Tibial artery (tissue), 4 donors: ENCODE data around the gene TRAF2.
A peak's percentile ranks its signal among the peaks of the same experiment; 100 is the strongest.
"Not testable (repeated sequence)": the region's sequence is repeated elsewhere in the genome, so short reads cannot be mapped to it uniquely, and the experiment has no call there.

Experiments used
- DNase-seq, 2 donors: peaks; one replicate each; pipeline ENCODE4 v3.0.0-alpha.2; 2019
- H3K27ac ChIP-seq, 2 donors: fragments of 200-600 bp; sonication (generic) in 1 of 2; 1 replicate in 1 of 2; 2 replicates in 1 of 2; pipeline ENCODE4 v1.5.1; 2018 to 2019; ENCODE audit warnings: mild to moderate bottlenecking in 1 of 2
- H3K27me3 ChIP-seq, 2 donors: fragments of 200-600 bp; sonication (generic) in 1 of 2; one replicate each; pipeline versions ENCODE4 v1.5.1 to v1.6.0; 2016 to 2019
- H3K36me3 ChIP-seq, 3 donors: fragments of 200-600 bp; sonication (generic) in 2 of 3; one replicate each; pipeline ENCODE4 v1.5.1; 2016 to 2019; ENCODE audit warnings: mild to moderate bottlenecking in 2 of 3
- H3K4me1 ChIP-seq, 4 donors: fragments of 200-600 bp; sonication (generic) in 2 of 4; 1 replicate in 3 of 4; 2 replicates in 1 of 4; pipeline ENCODE4 v1.5.1; 2016 to 2019
- H3K4me3 ChIP-seq, 2 donors: fragments of 200-600 bp; sonication (generic) in 1 of 2; 1 replicate in 1 of 2; 2 replicates in 1 of 2; pipeline ENCODE4 v1.5.1; 2018 to 2019; ENCODE audit warnings: mild to moderate bottlenecking in 2 of 2
- H3K9me3 ChIP-seq, 3 donors: fragments of 200-600 bp; sonication (generic) in 1 of 3; one replicate each; pipeline ENCODE4 v1.5.1; 2016 to 2019
- intact Hi-C: fragments of 100-400 bp; cut with DNase I; formaldehyde crosslinking; loops from one replicate; pipeline ENCODE4 v1.15.0; 2023; ENCODE audit warnings: low total_unique reads
- TF ChIP-seq, protein P1 (sequence below), 2 experiments: fragments of 200-600 bp in 1 of 2; fragments of 450-650 bp in 1 of 2; IDR thresholded peaks; one replicate each; pipeline ENCODE4 v1.5.1; 2017 to 2019; ENCODE audit warnings: antibody characterized with exemption in 2 of 2, mild to moderate bottlenecking in 1 of 2, moderate library complexity in 1 of 2

The TRAF2 gene, protein sequence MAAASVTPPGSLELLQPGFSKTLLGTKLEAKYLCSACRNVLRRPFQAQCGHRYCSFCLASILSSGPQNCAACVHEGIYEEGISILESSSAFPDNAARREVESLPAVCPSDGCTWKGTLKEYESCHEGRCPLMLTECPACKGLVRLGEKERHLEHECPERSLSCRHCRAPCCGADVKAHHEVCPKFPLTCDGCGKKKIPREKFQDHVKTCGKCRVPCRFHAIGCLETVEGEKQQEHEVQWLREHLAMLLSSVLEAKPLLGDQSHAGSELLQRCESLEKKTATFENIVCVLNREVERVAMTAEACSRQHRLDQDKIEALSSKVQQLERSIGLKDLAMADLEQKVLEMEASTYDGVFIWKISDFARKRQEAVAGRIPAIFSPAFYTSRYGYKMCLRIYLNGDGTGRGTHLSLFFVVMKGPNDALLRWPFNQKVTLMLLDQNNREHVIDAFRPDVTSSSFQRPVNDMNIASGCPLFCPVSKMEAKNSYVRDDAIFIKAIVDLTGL

DNA sequence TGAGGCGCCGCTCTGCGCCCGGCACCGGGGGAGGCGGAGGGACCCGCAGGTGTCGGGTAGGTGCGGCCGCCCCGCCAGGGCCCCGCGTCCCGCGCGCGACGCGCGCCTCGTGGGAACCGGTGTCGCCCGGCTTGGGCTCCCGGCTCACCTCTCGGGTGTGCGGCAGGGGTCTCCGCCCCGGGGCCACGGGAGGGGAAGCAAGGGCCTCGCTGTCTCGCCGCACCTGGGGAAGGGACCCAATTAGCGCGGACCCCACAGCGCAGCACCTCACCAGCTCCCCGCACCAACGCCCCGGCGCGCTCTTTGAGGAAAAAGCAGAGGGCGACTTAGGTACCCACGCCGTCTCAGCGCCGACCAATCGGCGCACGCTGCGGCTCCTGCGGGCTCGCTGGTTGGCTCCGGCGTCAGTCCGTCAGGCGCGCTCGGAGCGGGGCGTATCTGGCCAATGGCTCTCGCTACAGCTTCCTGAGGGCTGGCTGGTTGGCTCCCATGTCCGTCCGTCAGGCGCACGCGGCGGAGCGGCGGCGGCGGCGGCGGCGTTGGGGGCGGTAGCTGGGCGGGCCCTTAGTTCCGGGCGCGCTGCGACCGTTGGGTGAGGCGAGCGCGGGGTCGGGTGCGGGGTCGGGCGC lies at the start of gene TRAF2:
TRAF2 (plus strand) TSS at position 567 of the 629 bp plus-strand sequence. CDS start 12,225 bp downstream, outside the sequence.
- Histone ChIP-seq H3K27ac (peak within 1 kb of the TSS; percentile 80 to 92), H3K27me3 (no peaks in the 10 kb centered on the region), H3K4me1 (peaks cover 0 to 32% (median 20%) of the 10 kb centered on the region in 4 donors), H3K4me3 (peak within 1 kb of the TSS; percentile 70 to 90), H3K9me3 (no peaks in the 10 kb centered on the region), H3K36me3 (peaks cover 0 to 11% (median 7%) of the 10 kb centered on the region in 3 donors)
- intact Hi-C loops: loop anchor here (5.0 kb wide), 2 partner anchors 56 to 536 kb away; partner anchors contain the start of genes EXD3, FBXW5 and NOXA1
- DNase-seq: peak; percentile 95 to 98
- TF ChIP-seq, protein P1, sequence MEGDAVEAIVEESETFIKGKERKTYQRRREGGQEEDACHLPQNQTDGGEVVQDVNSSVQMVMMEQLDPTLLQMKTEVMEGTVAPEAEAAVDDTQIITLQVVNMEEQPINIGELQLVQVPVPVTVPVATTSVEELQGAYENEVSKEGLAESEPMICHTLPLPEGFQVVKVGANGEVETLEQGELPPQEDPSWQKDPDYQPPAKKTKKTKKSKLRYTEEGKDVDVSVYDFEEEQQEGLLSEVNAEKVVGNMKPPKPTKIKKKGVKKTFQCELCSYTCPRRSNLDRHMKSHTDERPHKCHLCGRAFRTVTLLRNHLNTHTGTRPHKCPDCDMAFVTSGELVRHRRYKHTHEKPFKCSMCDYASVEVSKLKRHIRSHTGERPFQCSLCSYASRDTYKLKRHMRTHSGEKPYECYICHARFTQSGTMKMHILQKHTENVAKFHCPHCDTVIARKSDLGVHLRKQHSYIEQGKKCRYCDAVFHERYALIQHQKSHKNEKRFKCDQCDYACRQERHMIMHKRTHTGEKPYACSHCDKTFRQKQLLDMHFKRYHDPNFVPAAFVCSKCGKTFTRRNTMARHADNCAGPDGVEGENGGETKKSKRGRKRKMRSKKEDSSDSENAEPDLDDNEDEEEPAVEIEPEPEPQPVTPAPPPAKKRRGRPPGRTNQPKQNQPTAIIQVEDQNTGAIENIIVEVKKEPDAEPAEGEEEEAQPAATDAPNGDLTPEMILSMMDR (IDR thresholded peaks at IDR 0.05): peak in 1 of 2 experiments; percentile 39

DNA sequence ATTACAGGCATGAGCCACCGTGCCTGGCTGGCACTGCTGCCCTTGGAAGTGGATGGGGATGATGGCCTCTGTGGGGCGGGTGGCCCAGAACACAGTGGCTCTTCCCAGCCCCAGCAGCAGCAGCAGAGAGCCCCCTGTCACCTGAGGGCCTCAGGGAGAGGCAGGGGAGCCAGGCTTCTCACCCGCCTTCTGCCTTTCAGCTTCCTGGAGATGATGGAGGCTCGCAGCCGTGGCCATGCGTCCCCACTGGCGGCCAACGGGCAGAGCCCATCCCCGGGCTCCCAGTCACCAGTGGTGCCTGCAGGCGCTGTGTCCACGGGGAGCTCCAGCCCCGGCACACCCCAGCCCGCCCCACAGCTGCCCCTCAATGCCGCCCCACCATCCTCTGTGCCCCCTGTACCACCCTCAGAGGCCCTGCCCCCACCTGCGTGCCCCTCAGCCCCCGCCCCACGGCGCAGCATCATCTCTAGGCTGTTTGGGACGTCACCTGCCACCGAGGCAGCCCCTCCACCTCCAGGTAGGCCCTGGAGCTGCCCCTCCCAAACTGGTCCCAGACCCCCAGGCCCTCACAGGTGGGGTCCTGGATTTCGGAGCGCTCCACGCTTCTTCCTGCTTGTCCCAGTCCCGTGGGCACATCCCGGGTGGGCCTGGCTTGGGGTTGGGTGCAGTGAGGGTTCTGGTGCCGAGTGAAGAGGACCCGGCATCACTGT lies 49.0 kb upstream of the TRAF2 start:
- no peaks in the 10 kb centered on the region for H3K9me3 ChIP-seq
- H3K4me1 ChIP-seq: peaks cover 0 to 23% (median 12%) of the 10 kb centered on the region in 4 donors
- H3K27me3 ChIP-seq: no peaks in the 10 kb centered on the region
- no peak overlapping the region for H3K27ac ChIP-seq
- TF ChIP-seq, protein P1 (IDR thresholded peaks at IDR 0.05): no peak
- no peak overlapping the region for H3K4me3 ChIP-seq
- intact Hi-C loops: no loop called here
- no peak for DNase-seq
- peaks cover 18 to 80% (median 33%) of the 10 kb centered on the region in 3 donors for H3K36me3 ChIP-seq

DNA sequence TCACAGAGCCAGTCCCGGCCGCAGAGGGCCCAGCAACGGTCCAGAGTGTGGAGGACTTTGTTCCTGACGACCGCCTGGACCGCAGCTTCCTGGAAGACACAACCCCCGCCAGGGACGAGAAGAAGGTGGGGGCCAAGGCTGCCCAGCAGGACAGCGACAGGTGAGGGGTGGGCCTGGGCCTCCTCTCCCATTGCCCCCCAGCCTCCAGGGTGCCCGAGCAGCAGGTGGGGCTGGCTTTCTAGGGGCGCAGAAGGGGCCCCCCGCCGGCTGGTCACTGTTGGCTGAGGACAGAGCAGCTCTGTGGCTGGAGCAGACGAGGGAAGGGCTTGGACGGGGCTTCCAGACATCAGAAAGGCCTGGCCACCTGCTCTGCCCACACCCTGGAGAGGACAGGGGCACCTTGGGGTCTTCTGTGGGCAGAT lies 48.4 kb upstream of the TRAF2 start:
- H3K9me3 ChIP-seq, H3K4me3 ChIP-seq, H3K27me3 ChIP-seq, DNase-seq, intact Hi-C loops, H3K27ac ChIP-seq: not testable (repeated sequence)
- Histone ChIP-seq H3K4me1 (peaks cover 0 to 28% (median 17%) of the 10 kb centered on the region in 4 donors), H3K36me3 (peaks cover 13 to 74% (median 27%) of the 10 kb centered on the region in 3 donors)

DNA sequence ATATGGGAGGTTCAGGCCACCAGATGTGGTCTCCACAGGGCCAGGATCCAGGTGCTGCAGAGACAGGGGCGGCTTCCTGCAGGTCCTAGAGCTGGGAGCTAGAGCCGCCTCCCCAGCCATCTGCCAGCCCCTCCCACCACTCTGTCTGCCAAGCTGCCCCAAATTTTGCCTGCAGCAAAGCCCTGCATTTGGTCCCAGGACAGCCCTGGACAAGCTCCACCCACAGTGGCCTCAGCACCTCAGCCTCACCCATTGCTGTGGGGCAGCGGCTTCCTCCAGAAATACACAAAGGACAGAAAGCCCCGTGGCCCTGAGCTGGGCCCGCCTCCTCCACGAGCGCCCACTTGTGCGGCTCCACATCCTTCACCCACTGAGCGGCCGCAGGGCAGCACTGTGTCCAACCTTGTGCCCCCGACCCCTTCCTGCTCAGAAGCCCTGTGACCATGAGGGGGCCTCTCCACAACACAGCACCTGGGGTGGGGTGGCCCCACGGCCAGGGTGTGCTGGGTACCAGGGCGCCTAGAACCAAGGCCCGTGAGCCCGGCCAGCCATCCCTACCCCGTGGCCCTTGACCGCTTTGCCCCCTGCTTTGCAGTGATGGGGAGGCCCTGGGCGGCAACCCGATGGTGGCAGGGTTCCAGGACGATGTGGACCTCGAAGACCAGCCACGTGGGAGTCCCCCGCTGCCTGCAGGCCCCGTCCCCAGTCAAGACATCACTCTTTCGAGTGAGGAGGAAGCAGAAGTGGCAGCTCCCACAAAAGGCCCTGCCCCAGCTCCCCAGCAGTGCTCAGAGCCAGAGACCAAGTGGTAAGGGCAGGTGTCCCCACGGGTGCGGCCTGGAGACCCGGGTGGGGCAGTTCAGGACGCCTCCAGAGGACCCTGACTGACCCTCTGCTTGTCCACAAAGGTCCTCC lies 47.7 kb upstream of the TRAF2 start:
- intact Hi-C loops: no loop called here
- H3K9me3 ChIP-seq: no peaks in the 10 kb centered on the region
- peaks cover 3 to 12% of the 10 kb centered on the region in 2 donors for H3K27me3 ChIP-seq
- DNase-seq: no peak
- H3K27ac ChIP-seq: no peak overlapping the region
- H3K36me3 ChIP-seq: peaks cover 12 to 67% (median 27%) of the 10 kb centered on the region in 3 donors
- TF ChIP-seq, protein P1 (IDR thresholded peaks at IDR 0.05): no peak
- H3K4me3 ChIP-seq: no peak overlapping the region
- H3K4me1 ChIP-seq: peaks cover 0 to 35% (median 24%) of the 10 kb centered on the region in 4 donors
